GM19238 (cell line): ENCODE data around the gene ATP13A2.

Experiments used
- DNase-seq: peaks from one replicate; pipeline ENCODE4 v3.0.0; 2011; ENCODE audit warnings: low spot score; ENCODE audit not compliant: insufficient read length

The ATP13A2 gene

GRCh38 chr1:17011439-17012307 lies at the start of gene ATP13A2:
Gene ATP13A2 (minus strand): TSS chr1:17011928. CDS start chr1:17011738, 190 bp downstream.
- peak; percentile 93 for DNase-seq

DNA sequence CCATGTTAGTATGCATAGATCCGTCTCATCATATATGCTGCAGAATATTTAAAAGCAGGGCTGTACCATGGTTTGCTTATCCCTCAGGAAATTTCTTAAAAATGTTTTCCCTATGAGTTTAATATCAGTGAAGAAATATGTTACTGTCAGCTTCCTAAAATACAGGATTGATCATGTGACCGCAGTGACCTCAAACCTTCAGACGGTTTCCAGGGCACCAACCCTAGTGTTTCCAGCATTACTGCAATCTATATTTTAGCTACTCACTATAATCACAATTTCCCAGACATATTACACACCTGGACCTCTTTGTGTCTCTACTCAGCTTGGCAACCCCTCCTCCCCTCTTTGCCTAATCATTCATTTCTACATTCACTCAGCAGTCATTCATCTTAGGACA lies 49.8 kb upstream of the ATP13A2 start:
- no peak for DNase-seq

DNA sequence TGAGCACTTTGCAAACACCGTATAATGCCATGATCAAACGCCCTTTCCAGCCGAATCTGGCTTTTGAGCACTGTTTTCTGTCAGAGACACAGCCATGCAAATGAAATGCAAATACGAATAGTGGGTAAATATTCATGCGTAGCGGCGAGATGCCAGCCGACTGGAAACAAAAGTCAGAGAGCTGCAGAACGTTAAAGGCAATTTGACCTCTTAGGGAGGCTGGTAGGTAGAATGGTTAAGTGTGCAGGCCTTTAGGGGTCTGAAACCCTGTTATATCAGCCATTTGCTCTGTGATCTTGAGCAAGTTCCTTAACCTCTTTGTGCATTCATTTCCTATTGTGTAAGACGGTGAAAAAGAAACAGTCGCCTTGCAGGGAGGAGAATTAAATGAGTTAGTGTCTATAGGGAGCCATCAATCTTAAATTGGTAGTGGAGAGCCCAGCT lies 48.6 kb upstream of the ATP13A2 start:
- DNase-seq: no peak

DNA sequence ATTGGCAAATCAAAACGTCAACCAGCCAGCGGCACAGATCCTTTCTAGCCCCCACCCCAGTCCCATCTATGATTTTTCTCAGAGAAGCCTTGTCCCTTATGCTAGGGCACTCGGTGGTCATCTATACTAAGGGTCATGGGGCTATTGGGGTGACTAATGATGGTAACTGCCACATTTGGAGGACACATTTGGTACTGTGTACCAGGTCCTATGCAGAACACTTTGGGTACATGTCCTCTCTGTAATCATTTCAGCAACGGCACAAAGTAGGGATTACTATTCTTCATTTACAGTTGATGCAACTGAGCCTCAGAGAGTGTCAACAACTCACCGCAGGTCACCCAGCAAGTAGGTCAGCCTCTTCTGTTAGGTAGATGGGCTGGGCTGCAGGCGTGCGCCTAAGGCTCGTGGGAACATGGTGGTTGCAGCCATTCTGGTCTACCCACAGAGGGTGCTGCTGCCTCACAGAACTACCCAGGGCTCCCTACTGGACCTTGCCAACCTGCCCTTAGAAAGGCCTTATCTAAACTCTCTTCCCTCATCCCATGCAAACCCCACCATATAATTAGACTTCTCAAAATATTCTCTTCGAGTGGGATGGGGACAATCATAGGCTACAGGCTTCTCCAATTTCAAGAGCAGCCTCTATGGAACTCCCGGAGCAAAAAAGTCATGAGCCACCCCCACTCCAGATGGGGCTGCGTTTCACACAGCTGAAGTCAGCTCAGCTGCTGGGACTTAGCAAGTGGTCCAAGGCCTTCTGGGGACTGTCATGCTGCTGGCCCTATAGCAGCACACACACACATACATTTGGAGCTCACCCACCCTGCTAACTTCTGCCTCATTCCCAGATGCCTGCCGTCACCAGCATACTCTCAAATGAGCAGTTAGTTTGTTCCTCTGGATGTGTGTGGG lies 47.9 kb upstream of the ATP13A2 start:
- DNase-seq: peak; percentile 48

- DNase-seq: no peak
Measured at GRCh38 chr1:17056551-17056950, 44.8 kb upstream of the ATP13A2 start.

GRCh38 chr1:17055801-17056200 lies 44.1 kb upstream of the ATP13A2 start:
- no peak for DNase-seq

DNA sequence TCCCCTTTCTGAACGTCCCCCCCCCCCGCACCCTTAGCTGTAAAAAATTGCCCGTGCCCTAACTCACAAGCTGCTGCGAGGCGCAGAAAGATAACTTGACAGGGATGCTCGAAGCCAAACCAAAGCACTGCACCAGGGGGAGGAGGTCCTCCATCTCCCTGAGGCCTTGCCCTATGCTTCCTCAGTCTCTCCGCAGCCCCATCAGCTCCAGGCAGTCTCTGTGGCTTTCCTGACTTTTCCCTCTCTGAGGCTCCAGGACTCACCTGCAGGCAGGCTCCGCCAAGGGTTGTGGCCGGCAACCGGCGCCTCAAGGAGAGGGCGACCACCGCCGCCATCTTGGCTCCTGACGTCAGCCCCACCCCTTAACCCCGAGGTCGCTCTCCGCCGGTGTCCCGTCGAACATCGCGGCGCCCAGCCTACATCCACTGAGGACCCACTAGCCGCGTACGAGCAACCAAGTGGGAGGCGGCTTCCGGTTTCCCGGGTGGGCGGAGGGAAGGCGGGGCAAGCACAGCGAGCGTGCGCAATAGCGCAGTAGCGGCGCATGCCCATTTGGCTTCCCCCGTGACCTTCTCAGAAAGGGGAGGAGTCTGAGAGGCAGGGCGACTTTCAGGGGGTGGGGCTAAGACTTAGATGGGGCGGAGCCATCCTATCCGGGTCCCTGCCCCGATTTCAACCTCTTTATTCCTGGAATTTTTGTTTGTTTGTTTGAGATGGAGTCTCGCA lies 42.1 kb upstream of the ATP13A2 start, which contains the start of gene SDHB:
SDHB (minus strand) TSS at position 348 of the 726 bp plus-strand sequence; CDS start at position 335, 13 bp downstream.
- DNase-seq: peak; percentile 95

GRCh38 chr1:17053086-17053684 lies 41.5 kb upstream of the ATP13A2 start:
- no peak for DNase-seq

DNA sequence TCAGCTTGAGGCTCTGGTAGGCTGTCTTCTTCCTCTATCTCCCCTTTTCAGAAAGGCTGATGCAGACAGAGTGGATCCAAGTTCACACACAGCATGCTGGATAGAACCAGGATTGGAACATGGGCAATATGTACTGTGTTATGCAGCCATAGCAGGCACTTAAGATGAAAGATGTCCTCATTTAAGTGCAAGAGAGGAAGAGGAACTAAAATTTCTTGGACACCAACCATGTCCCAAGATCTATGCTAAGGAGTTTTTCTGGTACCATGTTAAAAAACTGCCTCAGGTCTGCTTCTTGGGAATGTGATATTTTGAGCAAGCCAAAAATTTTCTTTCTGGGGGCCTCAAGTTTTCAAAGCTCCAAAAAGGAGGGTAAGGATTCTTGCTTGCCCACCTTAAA lies 40.9 kb upstream of the ATP13A2 start:
- DNase-seq: no peak

- DNase-seq: no peak
Measured at GRCh38 chr1:17052038-17052437, 40.3 kb upstream of the ATP13A2 start.

GRCh38 chr1:17047924-17048323 lies 36.2 kb upstream of the ATP13A2 start:
- no peak for DNase-seq

DNA sequence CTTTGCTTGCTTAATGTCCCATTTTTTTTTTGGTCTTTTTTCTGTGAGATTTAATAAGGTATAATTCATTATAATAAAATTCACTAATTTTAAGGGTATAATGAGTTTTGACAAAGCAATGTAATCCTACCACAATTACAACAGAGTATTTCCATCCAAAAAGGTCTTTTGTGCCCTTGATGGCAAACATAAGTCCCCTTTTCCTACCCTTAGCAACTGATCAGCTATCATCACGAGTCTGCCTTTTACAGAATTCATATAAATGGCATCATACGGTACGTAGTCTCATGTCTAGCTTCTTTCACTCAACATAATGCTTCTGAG lies 34.6 kb upstream of the ATP13A2 start:
- no peak for DNase-seq

DNA sequence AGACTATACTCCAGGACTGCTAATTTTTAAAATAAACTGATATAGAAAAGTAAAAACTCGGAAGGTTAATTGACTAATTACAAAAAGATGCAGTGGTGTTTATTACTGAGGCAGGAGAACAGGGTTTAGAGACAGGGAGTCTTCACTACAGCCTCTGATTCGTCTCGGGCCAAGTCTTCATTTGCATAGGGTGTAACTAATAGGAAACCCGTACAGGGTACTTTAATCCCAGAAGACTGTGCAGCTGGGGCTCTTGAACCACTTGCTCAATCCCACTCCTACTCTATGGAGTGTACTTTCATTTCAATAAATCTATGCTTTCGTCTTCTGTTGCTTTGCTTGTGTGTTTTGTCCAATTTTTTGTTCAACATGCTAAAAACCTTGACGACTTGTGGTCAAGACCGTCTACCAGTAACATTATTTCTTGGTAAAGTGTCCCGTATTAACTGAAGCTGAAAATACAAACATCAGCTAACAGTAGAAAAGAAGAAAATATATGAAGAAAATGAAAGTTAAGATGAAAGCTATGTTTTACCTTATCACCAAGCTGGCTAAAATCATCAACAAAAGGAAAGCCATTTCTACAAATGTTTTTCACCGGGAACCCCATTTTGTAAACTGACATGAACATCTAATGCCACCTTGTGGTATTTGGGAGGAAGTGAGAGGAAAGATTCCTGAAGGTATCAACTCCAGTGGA lies 34.1 kb upstream of the ATP13A2 start:
- DNase-seq: no peak

- no peak for DNase-seq
Measured at GRCh38 chr1:17045150-17045549, 33.4 kb upstream of the ATP13A2 start.

DNA sequence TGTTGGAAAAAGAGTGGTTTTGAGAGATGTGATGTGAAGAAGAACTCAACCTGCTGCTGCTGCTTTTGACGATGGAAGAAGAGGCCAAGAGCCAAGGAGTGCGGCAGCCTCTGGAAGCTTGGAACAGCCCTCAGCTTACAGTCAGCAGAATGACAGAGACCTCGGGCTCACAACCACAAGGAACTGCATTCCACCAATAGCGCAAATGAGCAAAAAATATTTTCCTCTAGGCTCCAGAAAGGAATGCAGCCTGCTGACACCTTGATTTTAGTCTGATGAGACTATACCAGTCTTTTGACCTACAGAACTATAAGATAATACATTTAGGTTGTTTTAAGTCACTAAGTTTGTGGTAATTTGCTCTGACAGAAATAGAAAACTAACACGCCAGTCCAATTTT lies 31.9 kb upstream of the ATP13A2 start:
- no peak for DNase-seq

DNA sequence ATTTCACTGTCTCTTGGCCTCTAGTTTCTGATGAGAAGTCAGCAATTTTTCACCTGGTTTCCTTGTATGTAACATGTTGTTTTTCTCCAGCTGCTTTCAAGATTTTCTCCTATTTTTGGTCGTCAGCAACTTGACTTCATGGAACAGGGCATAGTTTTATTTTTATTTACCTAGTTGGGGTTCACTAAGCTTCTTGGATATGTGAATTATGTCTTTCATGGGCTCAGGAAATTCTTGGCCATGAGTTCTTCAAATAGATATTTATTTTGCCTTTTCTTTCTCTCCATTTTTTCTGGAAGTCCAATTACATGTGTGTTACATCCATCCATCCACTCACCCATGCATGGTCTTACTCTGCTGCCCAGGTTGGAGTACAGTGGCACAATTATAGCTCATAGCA lies 28.4 kb upstream of the ATP13A2 start:
- DNase-seq: no peak

DNA sequence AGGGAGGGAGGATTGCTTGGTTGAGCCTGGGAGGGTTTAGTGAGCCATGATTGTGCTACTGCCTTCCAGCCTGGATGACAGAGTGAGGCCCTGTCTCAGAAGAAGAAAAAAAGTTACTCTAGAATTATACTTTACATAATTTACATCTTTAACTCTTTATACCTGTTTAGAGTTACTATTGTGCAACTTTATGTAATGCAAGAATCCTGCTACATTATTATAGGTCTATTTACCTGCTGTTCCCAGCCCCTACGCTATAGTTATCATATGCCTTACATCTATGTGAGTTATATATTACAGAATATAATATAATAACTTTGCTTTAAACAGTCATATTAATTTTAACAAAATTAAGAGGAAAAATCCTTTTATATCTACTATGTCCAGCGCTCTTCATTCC lies 27.8 kb upstream of the ATP13A2 start:
- no peak for DNase-seq

DNA sequence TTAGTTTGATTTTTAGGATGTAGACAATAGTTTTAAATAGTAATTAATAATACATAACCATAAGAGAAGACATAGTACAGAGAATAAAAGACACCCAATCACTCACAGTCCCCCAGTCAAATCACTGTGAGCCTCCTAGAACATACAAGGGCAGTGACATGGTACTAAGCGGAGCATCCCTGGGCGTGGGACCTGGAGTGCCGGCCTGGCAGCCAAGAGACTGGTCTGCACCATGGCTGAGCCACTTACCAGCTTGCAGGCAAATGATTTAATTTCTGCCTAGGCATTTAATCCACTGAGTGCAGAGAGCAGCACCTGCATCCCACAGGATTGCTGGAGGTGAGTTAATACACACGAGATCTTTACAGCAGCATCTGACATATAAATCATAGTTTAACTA lies 21.8 kb upstream of the ATP13A2 start:
- DNase-seq: no peak

- no peak for DNase-seq
Measured at GRCh38 chr1:17032741-17033140, 21.0 kb upstream of the ATP13A2 start.

- DNase-seq: no peak
Measured at GRCh38 chr1:17031436-17031835, 19.7 kb upstream of the ATP13A2 start.

DNA sequence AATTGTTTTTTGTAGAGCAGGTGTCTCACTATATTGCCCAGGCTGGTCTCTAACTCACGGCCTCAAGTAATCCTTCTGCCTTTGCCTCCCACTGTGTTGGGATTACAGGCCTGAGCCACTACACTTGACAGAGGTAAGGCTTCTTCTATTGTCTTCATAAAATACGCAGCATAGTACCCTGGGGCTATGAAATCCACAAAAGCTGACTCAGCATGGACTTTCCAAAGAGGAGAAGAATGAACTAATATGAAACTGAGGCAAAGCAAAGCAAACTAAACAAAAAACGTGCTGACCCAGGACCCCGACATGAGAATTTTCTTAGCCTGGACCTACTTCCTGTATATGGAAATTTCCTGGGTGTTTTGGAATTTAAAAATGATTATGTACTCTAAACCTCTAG lies 18.5 kb upstream of the ATP13A2 start:
- DNase-seq: no peak
